Stimulated activated CD8-positive, alpha-beta memory T cell treated with anti-CD3 and anti-CD28 coated beads, Interleukin-15, amount 100 ng/mL, for 4 hours (primary cell): ENCODE results near the gene BCR.

Source experiments
- DNase-seq, 2 donors: peaks; one replicate each; pipeline ENCODE4 v3.0.0-alpha.2; 2020; ENCODE audit warnings: low read depth in 2 of 2

The BCR gene

DNA sequence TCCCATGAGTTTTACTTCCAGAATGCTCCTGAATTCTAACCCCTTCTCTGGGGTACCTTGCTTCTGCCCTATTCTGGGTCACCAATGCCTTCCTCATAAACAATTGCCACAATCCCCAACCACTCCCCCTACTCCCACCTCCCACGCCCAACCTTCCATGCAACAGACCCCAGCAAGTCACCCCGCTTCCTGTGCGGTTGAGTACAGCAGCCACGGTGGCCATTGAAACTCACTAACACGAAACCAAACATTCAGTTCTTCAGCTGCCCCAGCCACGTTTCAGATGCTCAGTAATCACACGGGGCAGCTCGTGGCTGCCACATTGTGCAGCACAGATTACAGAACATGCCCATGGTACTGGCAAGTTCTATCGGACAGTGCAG, 3.7 kb upstream of the BCR start:
- no peak for DNase-seq

GRCh38 chr22:23177197-23177596, 3.1 kb upstream of the BCR start:
- no peak for DNase-seq

DNA sequence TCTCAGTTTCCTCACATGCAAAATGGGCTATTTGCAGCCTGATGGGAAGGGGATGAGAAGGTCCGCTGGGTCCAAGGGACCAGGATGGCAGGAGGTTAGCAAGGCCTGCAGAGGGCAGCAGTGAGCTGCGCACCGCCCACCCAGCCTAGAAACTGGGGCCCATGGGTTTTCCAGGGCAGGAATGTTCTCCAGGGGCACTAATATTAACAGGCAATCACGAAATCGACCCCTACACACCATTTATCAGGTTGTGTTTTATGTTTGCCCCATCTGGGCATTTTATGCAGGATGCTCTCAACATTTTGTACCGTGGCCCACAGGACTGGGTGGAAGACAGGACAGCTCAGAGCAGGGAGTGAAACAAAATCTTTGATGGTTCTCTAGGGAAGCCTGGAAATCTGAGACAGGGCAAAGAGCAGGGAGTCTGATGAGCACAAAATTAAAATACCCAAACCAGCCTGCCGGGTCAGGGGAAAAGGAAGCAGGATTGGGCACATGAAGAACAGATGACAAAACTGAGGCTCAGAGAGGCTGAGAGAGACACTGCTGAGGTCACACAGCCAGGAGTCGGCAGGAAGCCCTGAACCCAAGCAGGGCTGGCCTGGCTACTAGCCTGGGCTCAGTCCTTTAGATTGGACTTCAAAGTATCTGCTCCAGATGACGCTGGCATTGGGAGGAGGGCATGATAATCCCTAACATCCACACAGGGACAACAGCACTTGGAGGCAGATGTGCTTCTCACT, 1.6 kb upstream of the BCR start:
- DNase-seq: no peak

- DNase-seq: no peak
Measured at GRCh38 chr22:23179381-23180299, 669 bp upstream of the BCR start.

- no peak for DNase-seq
Measured at GRCh38 chr22:23180893-23181720, 798 bp downstream of the BCR start.

GRCh38 chr22:23181721-23182308, 1.5 kb downstream of the BCR start:
- no peak for DNase-seq

DNA sequence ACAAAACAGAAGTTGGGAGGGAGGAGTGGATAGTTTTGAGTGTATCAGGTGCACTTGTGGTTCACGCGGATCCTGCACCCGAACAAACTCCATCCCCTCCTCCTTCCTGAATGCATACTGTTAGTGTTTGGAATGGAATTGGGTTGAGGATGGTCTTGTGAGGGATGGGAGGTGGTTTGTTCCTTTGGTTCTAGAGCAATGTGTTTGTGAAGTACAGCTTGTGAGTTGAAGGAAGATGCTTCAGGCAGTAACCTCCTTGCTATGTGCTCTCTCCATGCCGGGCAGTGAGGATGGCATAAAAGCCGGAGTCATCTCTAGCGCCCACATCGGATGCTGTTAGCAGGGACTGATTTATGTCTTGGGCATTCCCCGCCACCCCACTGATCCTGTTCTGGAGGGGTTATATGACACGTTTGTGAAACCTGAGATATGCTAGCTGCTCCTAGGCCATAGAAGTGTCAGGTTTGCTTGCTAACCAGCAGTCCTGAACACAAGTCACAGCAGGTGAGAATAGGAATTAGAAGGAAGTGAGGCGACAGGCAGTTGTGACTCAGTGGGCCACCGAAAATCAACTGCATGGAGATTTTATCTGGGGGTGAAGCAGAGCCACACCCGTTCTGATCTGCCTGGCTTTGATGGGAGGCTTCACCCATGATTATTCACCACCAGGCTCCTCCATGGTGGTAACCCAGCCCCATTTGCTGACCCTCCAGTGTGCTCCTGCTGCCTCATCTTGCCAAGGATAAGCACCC, 2.2 kb downstream of the BCR start:
- peak in 1 of 2 donors; percentile 32 for DNase-seq

DNA sequence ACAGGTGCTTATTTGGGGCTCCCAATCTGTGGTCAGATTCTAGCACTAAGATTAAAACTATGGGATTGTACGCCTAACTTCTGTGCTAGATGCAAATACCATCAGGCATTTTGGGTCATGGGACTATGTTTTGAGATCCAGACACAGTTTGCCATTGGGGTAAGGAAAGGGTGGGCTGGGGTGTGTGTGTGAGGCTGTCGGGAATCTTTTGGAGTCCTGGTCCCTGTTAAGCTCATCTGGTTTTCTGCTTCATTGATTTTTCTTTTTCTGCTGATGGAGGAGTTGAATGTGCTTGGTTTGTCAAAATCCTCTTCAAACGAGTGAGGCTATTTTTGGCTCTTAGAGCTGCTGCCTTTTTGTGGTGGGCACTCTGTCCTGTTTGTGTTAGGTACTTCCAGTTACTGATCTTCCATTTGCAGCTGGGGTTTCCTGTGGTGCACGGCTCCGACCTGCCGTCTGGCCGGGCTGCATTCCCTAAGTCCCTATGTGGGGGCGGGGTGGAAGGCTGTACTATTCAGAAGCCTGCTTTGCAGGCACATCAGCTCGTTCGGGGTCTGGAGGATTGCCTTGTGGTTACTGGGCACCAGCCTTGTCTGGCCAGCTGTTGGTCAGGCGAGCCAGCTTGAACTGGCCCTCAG, 2.9 kb downstream of the BCR start:
- no peak for DNase-seq

DNA sequence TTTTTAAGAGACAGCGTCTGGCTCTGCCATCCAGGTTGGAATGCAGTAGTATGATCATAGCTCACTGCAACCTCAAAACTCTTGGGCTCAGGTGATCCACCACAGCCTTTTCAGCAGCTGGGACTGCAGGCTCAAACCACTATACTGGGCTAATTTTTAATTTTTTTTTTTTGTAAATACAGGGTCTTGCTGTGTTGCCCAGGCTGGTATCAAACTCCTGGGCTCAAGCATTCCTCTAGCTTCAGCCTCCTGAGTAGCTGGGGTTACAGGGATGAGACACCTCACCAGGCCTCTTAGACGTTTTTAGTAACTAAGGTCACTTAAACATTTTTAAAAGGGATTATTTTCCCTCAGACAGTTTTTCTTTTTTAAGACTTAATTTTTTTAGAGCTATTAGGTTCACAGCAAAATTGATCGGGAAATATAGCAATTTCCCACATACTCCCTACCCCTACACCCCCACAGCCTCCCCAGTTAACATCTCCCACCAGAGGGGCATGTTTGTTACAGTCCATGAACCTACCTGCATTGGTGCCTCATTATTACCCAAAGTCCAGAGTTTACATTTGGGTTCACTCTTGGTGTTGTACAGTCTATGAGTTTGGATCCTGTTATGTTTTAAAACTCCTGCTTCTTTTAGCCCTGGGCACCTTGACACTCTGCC, 3.9 kb downstream of the BCR start:
- DNase-seq: no peak

GRCh38 chr22:23184764-23185113, 4.4 kb downstream of the BCR start:
- no peak for DNase-seq

GRCh38 chr22:23187211-23187610, 6.9 kb downstream of the BCR start:
- no peak for DNase-seq

GRCh38 chr22:23187871-23188700, 7.8 kb downstream of the BCR start:
- no peak for DNase-seq

- DNase-seq: no peak
Measured at GRCh38 chr22:23190526-23190925, 10.2 kb downstream of the BCR start.

DNA sequence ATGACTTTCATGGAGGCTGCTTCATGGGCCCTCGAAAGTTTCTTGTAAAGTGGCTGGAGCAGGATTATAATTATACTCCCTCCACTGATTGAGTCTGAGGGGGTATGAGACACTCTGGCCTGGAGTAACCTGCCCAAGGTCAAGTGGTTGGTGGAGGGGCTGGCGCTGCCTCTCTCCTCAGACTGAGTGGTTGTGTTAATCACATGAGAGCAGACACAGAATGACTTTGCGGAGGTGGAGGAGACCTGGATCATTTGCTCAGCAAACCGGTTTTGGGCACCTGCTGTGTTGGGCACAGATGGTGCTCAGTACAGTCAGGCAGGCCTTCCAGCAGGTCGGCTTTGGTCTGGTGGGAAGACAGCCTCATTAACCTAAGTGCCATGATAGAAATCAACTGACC, 11.8 kb downstream of the BCR start:
- DNase-seq: no peak

DNA sequence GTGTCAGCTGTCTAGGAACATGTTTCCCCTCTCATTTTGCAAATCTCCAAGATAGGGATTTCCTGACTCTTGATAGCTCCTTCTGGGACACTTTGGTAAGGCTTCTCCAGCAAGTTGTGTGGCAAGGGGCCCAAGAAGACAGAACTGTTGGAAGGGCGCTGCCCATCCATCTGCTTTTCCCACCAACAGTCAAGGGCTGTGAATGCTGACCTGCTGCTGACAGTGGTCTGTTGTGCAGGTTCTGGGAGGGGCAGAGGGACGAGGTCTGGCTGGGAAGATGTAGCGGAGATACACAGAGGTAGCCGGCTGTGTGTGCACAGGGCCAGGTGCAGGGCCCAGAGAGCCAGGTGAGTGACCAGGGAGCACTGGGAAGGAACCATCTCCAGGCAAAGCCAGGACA, 12.2 kb downstream of the BCR start:
- DNase-seq: no peak

GRCh38 chr22:23193196-23193827, 13.0 kb downstream of the BCR start:
- DNase-seq: no peak

DNA sequence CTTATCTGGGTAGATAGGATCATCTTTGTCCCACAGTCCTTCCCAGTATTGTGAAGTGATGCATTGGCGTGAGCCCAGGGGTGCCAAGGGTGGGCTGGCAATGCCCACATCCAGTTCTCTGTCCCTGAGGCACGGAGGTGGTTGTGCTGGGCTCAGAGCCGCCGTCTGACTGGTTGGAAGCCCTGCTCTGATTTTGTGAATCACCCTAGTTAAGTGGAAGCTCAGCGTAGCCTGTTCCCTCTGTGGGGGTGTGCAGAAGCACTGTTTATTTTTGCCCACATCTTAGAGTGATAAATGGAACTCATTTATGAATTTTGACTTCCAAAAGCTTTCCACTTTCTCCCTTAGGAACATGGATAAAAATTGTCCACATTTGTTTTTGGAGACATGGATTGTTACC, 13.6 kb downstream of the BCR start:
- DNase-seq: no peak

GRCh38 chr22:23196165-23196564, 15.9 kb downstream of the BCR start:
- no peak for DNase-seq

- DNase-seq: no peak
Measured at GRCh38 chr22:23197836-23198235, 17.5 kb downstream of the BCR start.
